Kidney (tissue), 14 donors: ENCODE data around the gene TGFBR1. TPM values are rescaled to one million over a fixed set of nuclear protein-coding genes. Genes with fewer than 3 reads are reported as not detected.

Source experiments
- DNase-seq, 5 donors: peaks; one replicate each; pipeline ENCODE4 v3.0.0-alpha.2; 2013 to 2020
- FAIRE-seq: peaks from 2 replicates; lab custom pipeline; 2012; peaks lifted over from hg19 to GRCh38; lab: Jason Lieb, UNC
- H3K27ac ChIP-seq, 2 donors: one replicate each; pipeline ENCODE4 v1.7.0; 2013; ENCODE audit warnings: low read depth in 2 of 2, low read length in 2 of 2, inconsistent platforms in 1 of 2
- H3K27me3 ChIP-seq: one replicate; pipeline ENCODE4 v1.7.1; 2013; ENCODE audit warnings: low read length, inconsistent platforms; ENCODE audit not compliant: control insufficient read depth, insufficient read depth
- H3K36me3 ChIP-seq, 3 donors: one replicate each; pipeline versions ENCODE4 v1.7.0 to v1.7.1; 2013; ENCODE audit warnings: low read length in 3 of 3, control low read depth in 1 of 3, inconsistent platforms in 1 of 3; ENCODE audit not compliant: insufficient read depth in 3 of 3, control insufficient read depth in 2 of 3
- H3K4me1 ChIP-seq, 3 donors: one replicate each; pipeline versions ENCODE4 v1.7.0 to v1.7.1; 2013; ENCODE audit warnings: low read length in 3 of 3, inconsistent platforms in 1 of 3, low read depth in 1 of 3; ENCODE audit not compliant: control insufficient read depth in 2 of 3, insufficient read depth in 2 of 3
- H3K4me3 ChIP-seq, 3 donors: one replicate each; pipeline versions ENCODE4 v1.7.0 to v1.8.1; 2013; ENCODE audit warnings: low read length in 3 of 3, control low read depth in 1 of 3, inconsistent platforms in 1 of 3
- H3K9ac ChIP-seq, 3 donors: one replicate each; pipeline versions ENCODE4 v1.7.0 to v1.7.1; 2013; ENCODE audit warnings: low read length in 3 of 3, control low read depth in 1 of 3, inconsistent platforms in 1 of 3
- H3K9me3 ChIP-seq, 3 donors: one replicate each; pipeline versions ENCODE4 v1.7.0 to v1.7.1; 2013; ENCODE audit warnings: low read length in 3 of 3, control low read depth in 1 of 3, inconsistent platforms in 1 of 3; ENCODE audit not compliant: control insufficient read depth in 2 of 3, insufficient read depth in 1 of 3
- intact Hi-C: fragments of 100-400 bp; cut with DNase I; formaldehyde crosslinking; loops from one replicate; pipeline ENCODE4 v1.11.1; 2022
- polyA plus RNA-seq: library from polyadenylated mRNA; stranded (reverse); fragments of 350-450 nt; fragmentation: Illumina TruSeq; extraction: RNeasy Lipid Tissue Mini Kit (QIAGEN cat#74804); gene quantifications from one replicate; pipeline ENCODE4 v1.2.3, GENCODE V29; 2014; ENCODE audit warnings: low read depth, low replicate concordance; ENCODE audit not compliant: insufficient read depth
- total RNA-seq: library from RNA; stranded (reverse); fragmentation: NEBNext Ultra II Directional; extraction: Animal tissue kit (Norgen Biotek cat#: 25700); gene quantifications from one replicate; pipeline ENCODE4 v1.2.1, GENCODE V29; 2021
- TF ChIP-seq, protein P1 (sequence below): IDR thresholded peaks from 3 replicates; pipeline ENCODE4 v1.5.1; 2012; ENCODE audit warnings: mild to moderate bottlenecking, moderate library complexity, borderline replicate concordance; ENCODE audit not compliant: insufficient read depth; ENCODE audit errors: extremely low read depth
- donor health status: control.
- donor health status: control.
- donor health status: control.
- donor health status: control.
- donor health status: control.
- donor health status: DM: yes; HTN: yes; CAD: no.
- donor health status: Normal renal cell carcinoma (clear cell type).

TGFBR1 gene
- total and polyA plus RNA-seq, 2 donors from 2014 or later, result 7.9 to 50.8 TPM

DNA sequence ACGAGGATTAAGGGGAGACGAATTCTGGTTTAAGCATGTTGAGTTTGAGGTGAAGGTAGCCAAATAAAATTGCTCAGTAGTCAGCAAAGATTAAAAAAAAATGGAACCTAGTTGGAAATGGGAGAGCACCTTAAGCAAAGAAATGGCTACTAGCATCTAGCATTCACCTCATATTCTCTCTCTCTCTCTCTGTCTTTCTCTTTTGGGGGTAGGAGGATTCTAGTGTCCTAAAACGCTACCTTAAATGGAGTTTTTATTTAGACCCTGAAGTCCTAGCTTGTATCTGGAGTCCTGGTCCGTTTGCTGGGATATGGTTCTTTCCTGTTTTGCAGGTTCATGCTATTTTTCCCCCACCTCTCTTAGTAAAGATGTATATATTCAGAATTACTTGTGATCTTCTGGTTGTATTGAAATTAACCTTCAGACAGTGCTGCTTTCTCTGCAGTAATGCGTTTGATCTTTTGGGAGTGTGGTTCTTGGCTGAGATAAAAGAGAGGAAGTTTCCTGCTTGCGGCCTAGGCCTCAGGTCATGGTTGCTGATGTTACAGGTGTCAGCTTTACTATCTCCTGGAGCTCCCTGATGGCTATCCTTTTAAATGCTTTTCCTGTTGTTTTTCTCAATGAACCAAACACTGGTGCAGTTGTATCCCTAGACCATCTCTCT lies 8.0 kb downstream of the TGFBR1 start:
- Histone ChIP-seq H3K36me3 (no peaks in the 10 kb centered on the region), H3K4me1 (peaks cover 0 to 7% (median 3%) of the 10 kb centered on the region in 3 donors), H3K4me3 (no peak overlapping the region), H3K9me3 (no peaks in the 10 kb centered on the region), H3K27ac (no peak overlapping the region), H3K27me3 (no peaks in the 10 kb centered on the region), H3K9ac (no peak overlapping the region)
- FAIRE-seq (no peak), DNase-seq (no peak)
- intact Hi-C loops, result no loop called here
- TF ChIP-seq, protein P1, sequence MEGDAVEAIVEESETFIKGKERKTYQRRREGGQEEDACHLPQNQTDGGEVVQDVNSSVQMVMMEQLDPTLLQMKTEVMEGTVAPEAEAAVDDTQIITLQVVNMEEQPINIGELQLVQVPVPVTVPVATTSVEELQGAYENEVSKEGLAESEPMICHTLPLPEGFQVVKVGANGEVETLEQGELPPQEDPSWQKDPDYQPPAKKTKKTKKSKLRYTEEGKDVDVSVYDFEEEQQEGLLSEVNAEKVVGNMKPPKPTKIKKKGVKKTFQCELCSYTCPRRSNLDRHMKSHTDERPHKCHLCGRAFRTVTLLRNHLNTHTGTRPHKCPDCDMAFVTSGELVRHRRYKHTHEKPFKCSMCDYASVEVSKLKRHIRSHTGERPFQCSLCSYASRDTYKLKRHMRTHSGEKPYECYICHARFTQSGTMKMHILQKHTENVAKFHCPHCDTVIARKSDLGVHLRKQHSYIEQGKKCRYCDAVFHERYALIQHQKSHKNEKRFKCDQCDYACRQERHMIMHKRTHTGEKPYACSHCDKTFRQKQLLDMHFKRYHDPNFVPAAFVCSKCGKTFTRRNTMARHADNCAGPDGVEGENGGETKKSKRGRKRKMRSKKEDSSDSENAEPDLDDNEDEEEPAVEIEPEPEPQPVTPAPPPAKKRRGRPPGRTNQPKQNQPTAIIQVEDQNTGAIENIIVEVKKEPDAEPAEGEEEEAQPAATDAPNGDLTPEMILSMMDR, result no peak

DNA sequence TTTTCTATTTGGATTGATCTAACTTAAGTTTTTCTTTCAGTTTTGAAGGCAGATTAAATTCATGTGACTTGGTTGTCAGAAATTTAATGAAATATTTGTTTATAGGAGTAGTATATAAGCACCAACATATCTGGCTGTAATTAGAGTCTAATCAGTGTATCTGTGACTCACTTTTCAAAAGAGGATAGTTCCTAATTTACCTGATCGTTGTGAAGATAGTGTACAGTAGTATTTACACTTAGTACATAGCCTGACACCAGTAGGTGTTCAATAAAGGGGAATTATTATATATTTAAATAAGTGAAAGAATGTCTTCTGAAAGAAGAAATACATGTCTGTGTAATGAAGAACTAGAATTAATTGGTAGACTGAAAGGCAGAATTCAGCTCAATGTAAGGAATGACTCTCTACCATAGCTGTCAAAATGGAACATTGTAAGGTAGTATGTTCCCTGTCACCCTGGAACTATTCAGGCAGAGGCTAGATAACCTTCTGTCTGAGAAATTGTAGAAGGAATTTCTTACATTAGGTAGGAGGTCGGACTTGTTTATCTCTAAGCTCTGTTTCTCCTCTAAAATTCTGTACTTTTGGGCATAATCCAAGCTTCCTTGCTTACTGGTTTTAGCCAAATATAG lies 8.6 kb downstream of the TGFBR1 start:
- no peak overlapping the region for H3K27ac ChIP-seq
- intact Hi-C loops, result no loop called here
- H3K36me3 ChIP-seq, result no peaks in the 10 kb centered on the region
- H3K4me1 ChIP-seq, result peaks cover 0 to 5% (median 3%) of the 10 kb centered on the region in 3 donors
- TF ChIP-seq, protein P1, result no peak
- H3K9me3 ChIP-seq, result no peaks in the 10 kb centered on the region
- H3K27me3 ChIP-seq, result no peaks in the 10 kb centered on the region
- no peak for FAIRE-seq
- no peak for DNase-seq
- no peak overlapping the region for H3K9ac ChIP-seq
- H3K4me3 ChIP-seq, result no peak overlapping the region

DNA sequence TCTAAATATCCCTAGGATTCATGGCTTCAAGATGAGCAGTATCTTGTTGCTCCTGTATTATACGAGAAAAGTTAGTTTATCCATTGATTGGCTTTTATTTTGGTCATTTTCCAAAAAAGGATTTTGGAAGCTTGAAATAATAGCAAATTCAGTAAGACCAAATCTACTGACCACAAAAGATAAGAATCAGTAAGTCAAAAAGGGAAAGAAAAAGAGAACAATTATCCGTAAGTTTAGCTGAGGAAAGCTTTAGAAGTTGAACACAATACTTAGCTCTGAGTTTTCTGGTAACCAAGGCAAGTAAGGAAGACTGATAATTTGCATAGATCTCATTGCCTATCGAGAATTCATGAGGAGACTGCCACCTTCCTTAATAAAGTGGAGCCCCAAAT lies 9.1 kb downstream of the TGFBR1 start:
- Histone ChIP-seq H3K9me3 (no peaks in the 10 kb centered on the region), H3K27me3 (no peaks in the 10 kb centered on the region), H3K9ac (no peak overlapping the region), H3K4me3 (no peak overlapping the region), H3K36me3 (no peaks in the 10 kb centered on the region), H3K4me1 (peaks cover 0 to 10% (median 3%) of the 10 kb centered on the region in 3 donors), H3K27ac (no peak overlapping the region)
- intact Hi-C loops, result no loop called here
- TF ChIP-seq, protein P1, result no peak
- no peak for FAIRE-seq
- no peak for DNase-seq
